Heart left ventricle (tissue), 16 donors: ENCODE data around the gene PTGER1. TPM values are rescaled to one million over a fixed set of nuclear protein-coding genes. Genes with fewer than 3 reads are reported as not detected.

Experiments used
- ATAC-seq, 4 donors: fragments of 200-7000 bp; cut with Tn5 transposase; one replicate each; pipeline ENCODE4 v1.9.1; 2020 to 2022; ENCODE audit warnings: moderate library complexity in 4 of 4, mild to moderate bottlenecking in 3 of 4, moderate number of reproducible peaks in 1 of 4
- DNase-seq, 5 donors: peaks; one replicate each; pipeline ENCODE4 v3.0.0-alpha.2; 2020
- H3K27ac ChIP-seq, 12 donors: fragments of 200-600 bp; sonication (generic) in 4 of 12; one replicate each; pipeline versions ENCODE4 v1.5.0 to v1.8.0; 2016 to 2022; ENCODE audit warnings: mild to moderate bottlenecking in 2 of 12
- H3K27me3 ChIP-seq, 9 donors: fragments of 200-600 bp; sonication (generic) in 2 of 9; one replicate each; pipeline versions ENCODE4 v1.5.1 to v1.8.0; 2016 to 2022; ENCODE audit warnings: mild to moderate bottlenecking in 3 of 9
- H3K36me3 ChIP-seq, 9 donors: fragments of 200-600 bp; sonication (generic) in 2 of 9; one replicate each; pipeline versions ENCODE4 v1.5.0 to v1.8.0; 2018 to 2022; ENCODE audit warnings: mild to moderate bottlenecking in 2 of 9
- H3K4me1 ChIP-seq, 12 donors: fragments of 200-600 bp; sonication (generic) in 4 of 12; one replicate each; pipeline versions ENCODE4 v1.5.0 to v1.8.0; 2016 to 2022; ENCODE audit warnings: mild to moderate bottlenecking in 3 of 12
- H3K4me3 ChIP-seq, 12 donors: fragments of 200-600 bp; sonication (generic) in 4 of 12; one replicate each; pipeline versions ENCODE4 v1.5.0 to v1.8.0; 2017 to 2022; ENCODE audit warnings: mild to moderate bottlenecking in 9 of 12, moderate library complexity in 4 of 12
- H3K9me3 ChIP-seq, 12 donors: fragments of 200-600 bp; sonication (generic) in 4 of 12; one replicate each; pipeline versions ENCODE4 v1.5.0 to v1.8.0; 2016 to 2022; ENCODE audit warnings: mild to moderate bottlenecking in 1 of 12
- POLR2A ChIP-seq, 2 donors: fragments of 450-650 bp; IDR thresholded peaks; one replicate each; pipeline ENCODE4 v1.6.1; 2017; ENCODE audit warnings: antibody characterized with exemption in 2 of 2, mild to moderate bottlenecking in 2 of 2, moderate library complexity in 2 of 2
- WGBS, 4 donors: extraction: QIAGEN DNeasy Blood & Tissue Kit in 2 of 4; methylation state at CpG; one replicate each; pipeline versions ENCODE4 v1.1.5 to v1.1.7; 2013 to 2018; 5-methylcytosine and 5-hydroxymethylcytosine counted together
- intact Hi-C, 10 donors: fragments of 100-400 bp; cut with DNase I; formaldehyde crosslinking; loops; one replicate each; pipeline versions ENCODE4 v1.11.1 to v1.14.2; 2022
- polyA plus RNA-seq, 2 donors: library from polyadenylated mRNA; stranded (reverse); fragments of 200-250 nt; gene quantifications; one replicate each; pipeline ENCODE4 v1.2.3, GENCODE V29; 2013
- total RNA-seq, 9 donors: library from RNA; depleted of rRNA in 2 of 9; stranded (reverse); fragments of >200 nt in 2 of 9; fragmentation: NEBNext Ultra II Directional in 3 of 9; extraction: Animal tissue kit (Norgen Biotek cat#: 25700) in 3 of 9; gene quantifications; one replicate each; pipeline versions ENCODE4 v1.1.0 to v1.2.4, GENCODE V29; 2016 to 2023
- TF ChIP-seq, protein P1 (sequence below), 12 donors: fragments of 200-600 bp; sonication (generic) in 4 of 12; IDR thresholded peaks; one replicate each; pipeline versions ENCODE4 v1.5.0 to v1.8.0; 2018 to 2022; ENCODE audit warnings: antibody characterized with exemption in 12 of 12, mild to moderate bottlenecking in 5 of 12
- donor health status: ischemic (EF 13 %, LVEDD 7.1; RV severe dilation, severe dysfunction).
- donor health status: healthy with polysubstance abuse.
- donor health status: DM: no; HTN: yes; CAD: no.
- donor health status: DM: no; HTN: no; CAD: no.
- donor health status: ischemic (EF 25% LVEDD 6.9; RV normal size, moderate dysfunction).
- donor health status: ischemic (EF 25% LVEDD 5.7; RV mildly dilated, moderate dysfunction).
- donor health status: healthy.
- donor health status: DM: yes; HTN: yes; CAD: no.
- donor health status: ischemic (EF 35%, LVEDD 5.7; RV mildly dilated, moderate dysfunction).
- donor health status: nonischemic (EF 11% LVEDD 7.7; RV severe dilation, severe dysfunction).
- donor health status: DM: yes; HTN: yes; CAD: no.
- donor health status: PGD.
- donor health status: ischemic (EF 29% LVEDD 5.4; RV normal size, mild dysfunction).
- donor health status: nonischemic (EF 23%, LVEDD 6.1; RV moderate dilation, normal function).

Gene PTGER1
- total and polyA plus RNA-seq, 11 donors, result 0.15 to 0.35 TPM; not detected in 9

DNA sequence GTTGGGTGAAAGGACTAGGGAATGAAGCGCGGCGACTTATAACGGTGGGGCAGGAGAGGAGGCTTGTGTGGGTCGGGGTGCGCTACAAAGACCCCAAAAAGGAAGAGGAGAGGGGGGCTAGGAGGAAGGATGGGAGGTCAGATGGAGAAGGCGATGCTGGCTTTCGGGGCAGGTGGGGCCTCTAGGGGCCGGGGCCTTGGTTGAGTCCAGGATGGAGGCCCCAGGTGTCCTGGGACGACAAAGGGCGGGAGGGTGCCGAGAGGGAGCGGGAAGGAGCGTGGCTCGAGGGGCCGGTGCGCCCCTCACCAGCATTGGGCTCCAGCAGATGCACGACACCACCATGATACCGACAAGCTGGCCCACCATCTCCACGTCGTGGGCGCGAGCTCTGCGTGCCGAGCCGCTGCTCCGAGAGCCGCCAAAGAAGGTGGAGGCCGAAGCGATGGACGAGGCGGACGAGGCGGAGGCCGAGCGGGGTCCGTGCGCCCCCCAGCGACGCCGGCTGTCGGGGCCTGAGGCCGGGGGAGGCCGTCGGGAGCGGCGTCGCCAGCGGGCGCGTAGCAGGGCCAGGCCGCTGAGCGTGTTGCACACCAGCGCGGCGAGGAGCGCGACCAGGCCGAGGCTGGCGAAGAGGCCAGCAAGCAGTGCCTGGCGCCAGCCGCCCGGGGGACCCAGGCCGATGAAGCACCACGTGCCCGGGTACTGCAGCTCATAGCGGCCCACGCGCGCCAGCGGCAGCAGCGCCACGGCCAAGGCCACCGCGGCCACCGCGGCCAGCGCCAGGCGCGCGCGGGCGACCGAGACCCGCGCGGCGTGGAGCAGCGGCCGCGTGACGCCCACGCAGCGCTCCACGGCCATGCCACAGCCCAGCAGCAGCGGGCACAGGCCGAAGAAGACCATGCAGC lies 1.8 kb downstream of the PTGER1 start:
- DNase-seq, result no peak
- 6 to 10% (median 6%) methylated on average over 62 to 97 of the region's 97 CpGs for WGBS, 4 donors
- peak overlapping the region in 7 of 12 donors; percentile 12 to 41 (median 25) for H3K4me3 ChIP-seq
- H3K27me3 ChIP-seq, result peaks cover 0 to 39% (median 16%) of the 10 kb centered on the region in 9 donors
- H3K36me3 ChIP-seq, result peaks cover 0 to 45% (median 36%) of the 10 kb centered on the region in 9 donors
- intact Hi-C loops, result loop anchor here in 7 of 10 donors (5.0 to 10.0 kb wide), 7 partner anchors 36 to 339 kb away; partner anchors contain the start of genes ASF1B (in 2 of the 7) and PKN1 (in 2 of the 7)
- no peak overlapping the region for H3K27ac ChIP-seq
- no peaks in the 10 kb centered on the region for H3K9me3 ChIP-seq
- TF ChIP-seq POLR2A (IDR thresholded peaks at IDR 0.05), result no peak
- TF ChIP-seq, protein P1, sequence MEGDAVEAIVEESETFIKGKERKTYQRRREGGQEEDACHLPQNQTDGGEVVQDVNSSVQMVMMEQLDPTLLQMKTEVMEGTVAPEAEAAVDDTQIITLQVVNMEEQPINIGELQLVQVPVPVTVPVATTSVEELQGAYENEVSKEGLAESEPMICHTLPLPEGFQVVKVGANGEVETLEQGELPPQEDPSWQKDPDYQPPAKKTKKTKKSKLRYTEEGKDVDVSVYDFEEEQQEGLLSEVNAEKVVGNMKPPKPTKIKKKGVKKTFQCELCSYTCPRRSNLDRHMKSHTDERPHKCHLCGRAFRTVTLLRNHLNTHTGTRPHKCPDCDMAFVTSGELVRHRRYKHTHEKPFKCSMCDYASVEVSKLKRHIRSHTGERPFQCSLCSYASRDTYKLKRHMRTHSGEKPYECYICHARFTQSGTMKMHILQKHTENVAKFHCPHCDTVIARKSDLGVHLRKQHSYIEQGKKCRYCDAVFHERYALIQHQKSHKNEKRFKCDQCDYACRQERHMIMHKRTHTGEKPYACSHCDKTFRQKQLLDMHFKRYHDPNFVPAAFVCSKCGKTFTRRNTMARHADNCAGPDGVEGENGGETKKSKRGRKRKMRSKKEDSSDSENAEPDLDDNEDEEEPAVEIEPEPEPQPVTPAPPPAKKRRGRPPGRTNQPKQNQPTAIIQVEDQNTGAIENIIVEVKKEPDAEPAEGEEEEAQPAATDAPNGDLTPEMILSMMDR (IDR thresholded peaks at IDR 0.05), result peak in 3 of 12 donors; percentile 5 to 35 (median 6)
- peaks cover 4 to 56% (median 24%) of the 10 kb centered on the region in 12 donors for H3K4me1 ChIP-seq
- no peak for ATAC-seq

- intact Hi-C loops, result loop anchor here in 7 of 10 donors (5.0 to 10.0 kb wide), 7 partner anchors 35 to 338 kb away; partner anchors contain the start of genes ASF1B (in 2 of the 7) and PKN1 (in 2 of the 7)
- peak; percentile 72 to 89 (median 74) for DNase-seq
- Histone ChIP-seq H3K36me3 (peaks cover 0 to 45% (median 38%) of the 10 kb centered on the region in 9 donors), H3K4me1 (peaks cover 4 to 52% (median 22%) of the 10 kb centered on the region in 12 donors), H3K4me3 (peak overlapping the region in 8 of 12 donors; percentile 5 to 37 (median 22)), H3K27ac (no peak overlapping the region), H3K9me3 (no peaks in the 10 kb centered on the region), H3K27me3 (peaks cover 0 to 39% (median 16%) of the 10 kb centered on the region in 9 donors)
- 2% methylated on average over 36 to 66 of the region's 66 CpGs for WGBS, 4 donors
- peak in 3 of 4 donors; percentile 46 to 61 (median 56) for ATAC-seq
- TF ChIP-seq POLR2A (IDR thresholded peaks at IDR 0.05), result no peak
- TF ChIP-seq, protein P1 (IDR thresholded peaks at IDR 0.05), result peak; percentile 96 to 99 (median 97)
Measured at GRCh38 chr19:14472202-14472938, 2.8 kb downstream of the PTGER1 start.

- WGBS, 4 donors, result 71 to 79% (median 78%) methylated on average over 38 to 46 of the region's 46 CpGs
- TF ChIP-seq, protein P1 (IDR thresholded peaks at IDR 0.05), result no peak
- no peak for TF ChIP-seq POLR2A (IDR thresholded peaks at IDR 0.05)
- Histone ChIP-seq H3K36me3 (peaks cover 0 to 51% (median 45%) of the 10 kb centered on the region in 9 donors), H3K27me3 (peaks cover 0 to 39% (median 16%) of the 10 kb centered on the region in 9 donors), H3K4me3 (peak overlapping the region in 4 of 12 donors; percentile 21 to 37 (median 27)), H3K27ac (no peak overlapping the region), H3K4me1 (peaks cover 4 to 44% (median 21%) of the 10 kb centered on the region in 12 donors), H3K9me3 (no peaks in the 10 kb centered on the region)
- intact Hi-C loops, result loop anchor here in 7 of 10 donors (5.0 to 10.0 kb wide), 7 partner anchors 34 to 337 kb away; partner anchors contain the start of genes ASF1B (in 2 of the 7) and PKN1 (in 2 of the 7)
- ATAC-seq, result no peak
- DNase-seq, result no peak
Measured at GRCh38 chr19:14471436-14472187, 3.5 kb downstream of the PTGER1 start.
